ENCODE results near the gene PTAFR.
A peak's percentile ranks its signal among the peaks of the same experiment; 100 is the strongest.

PTAFR gene

GRCh38 chr1:28122183-28122582 lies 54.3 kb downstream of the PTAFR start:
- no peak for DNase-seq (ENCODE audit: low read depth in 2 of 2, low spot score in 1 of 2)

GRCh38 chr1:28119556-28119955 lies 56.9 kb downstream of the PTAFR start:
- no peak for DNase-seq (ENCODE audit: low read depth in 2 of 2, low spot score in 1 of 2)

- no peak for DNase-seq (ENCODE audit: low read depth in 2 of 2, low spot score in 1 of 2)
Measured at GRCh38 chr1:28118640-28119307, 57.7 kb downstream of the PTAFR start.

- DNase-seq (ENCODE audit: low read depth in 2 of 2, low spot score in 1 of 2): peak in 1 of 2 donors; percentile 6
Measured at GRCh38 chr1:28115267-28115666, 61.2 kb downstream of the PTAFR start.

- DNase-seq (ENCODE audit: low read depth in 2 of 2, low spot score in 1 of 2): no peak
Measured at GRCh38 chr1:28114844-28115243, 61.6 kb downstream of the PTAFR start.

- no peak for DNase-seq (ENCODE audit: low read depth in 2 of 2, low spot score in 1 of 2)
Measured at GRCh38 chr1:28113242-28113572, 63.3 kb downstream of the PTAFR start.

- no peak for DNase-seq (ENCODE audit: low read depth in 2 of 2, low spot score in 1 of 2)
Measured at GRCh38 chr1:28112388-28113241, 63.9 kb downstream of the PTAFR start.

GRCh38 chr1:28111157-28111556 lies 65.3 kb downstream of the PTAFR start:
- DNase-seq (ENCODE audit: low read depth in 2 of 2, low spot score in 1 of 2): no peak

- DNase-seq (ENCODE audit: low read depth in 2 of 2, low spot score in 1 of 2): no peak
Measured at GRCh38 chr1:28110555-28110954, 65.9 kb downstream of the PTAFR start.

- DNase-seq (ENCODE audit: low read depth in 2 of 2, low spot score in 1 of 2): no peak
Measured at GRCh38 chr1:28109639-28110038, 66.9 kb downstream of the PTAFR start.

- DNase-seq (ENCODE audit: low read depth in 2 of 2, low spot score in 1 of 2): no peak
Measured at GRCh38 chr1:28108001-28108400, 68.5 kb downstream of the PTAFR start.

GRCh38 chr1:28104866-28105467 lies 71.5 kb downstream of the PTAFR start:
- DNase-seq (ENCODE audit: low read depth in 2 of 2, low spot score in 1 of 2): no peak

- DNase-seq (ENCODE audit: low read depth in 2 of 2, low spot score in 1 of 2): no peak
Measured at GRCh38 chr1:28102189-28102588, 74.3 kb downstream of the PTAFR start.

- no peak for DNase-seq (ENCODE audit: low read depth in 2 of 2, low spot score in 1 of 2)
Measured at GRCh38 chr1:28099050-28099769, 77.3 kb downstream of the PTAFR start.

Measured in stimulated activated CD8-positive, alpha-beta memory T cell treated with anti-CD3 and anti-CD28 coated beads, Interleukin-4, amount 100 ng/mL, for 4 hours (primary cell).